Measurements from ENCODE around the gene DAPP1. TPM values are rescaled to one million over a fixed set of nuclear protein-coding genes. Genes with fewer than 3 reads are reported as not detected.
A peak's percentile ranks its signal among the peaks of the same experiment; 100 is the strongest.
"Not testable (repeated sequence)": the region's sequence is repeated elsewhere in the genome, so short reads cannot be mapped to it uniquely, and the experiment has no call there.

DAPP1 gene
- not detected for polyA plus RNA-seq (2013, experiment 1 of 2; ENCODE audit: insufficient read length)
- polyA plus RNA-seq (2013, experiment 2 of 2; ENCODE audit: insufficient read length), result not detected

DNA sequence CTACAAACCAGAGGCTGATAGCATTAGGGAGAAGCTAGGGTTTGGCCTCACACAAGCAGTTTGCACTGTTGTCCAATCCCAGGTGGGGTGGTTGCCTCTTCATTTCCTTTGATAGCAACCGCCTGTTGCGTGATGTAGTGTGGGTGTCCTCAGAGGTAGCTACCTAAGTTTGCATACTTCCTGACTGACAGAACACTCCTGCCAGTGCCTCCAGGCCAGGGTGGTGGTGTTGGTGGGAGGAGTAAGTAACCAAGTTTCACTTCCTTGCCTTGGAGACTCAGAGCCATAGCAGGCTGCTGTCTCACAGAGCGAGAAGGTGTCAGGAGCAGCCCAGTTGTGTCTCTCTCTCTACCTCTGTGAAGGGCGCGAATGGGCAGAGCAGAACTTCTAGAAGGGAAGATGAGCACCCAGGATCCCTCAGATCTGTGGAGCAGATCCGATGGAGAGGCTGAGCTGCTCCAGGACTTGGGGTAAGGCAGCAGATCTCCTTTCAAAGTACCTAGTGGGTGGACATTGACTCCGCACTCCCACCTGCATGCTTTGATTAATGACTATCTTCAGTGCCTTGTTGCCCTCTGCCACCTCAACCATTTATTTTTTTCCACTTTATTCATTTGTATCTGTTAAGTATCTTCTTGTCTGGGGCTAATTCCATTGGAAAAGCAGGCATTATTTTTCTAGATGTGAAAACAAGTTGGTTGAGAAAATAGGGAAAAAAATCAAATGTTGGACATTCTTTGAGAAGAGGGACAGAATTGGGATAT lies at the start of gene DAPP1:
TSS of gene DAPP1 (plus strand) at position 283 of the 764 bp plus-strand sequence. CDS start at position 370, 87 bp downstream.
- DNase-seq, result no peak

- DNase-seq, result not testable (repeated sequence)
Measured at GRCh38 chr4:99770842-99771241, 45.8 kb upstream of the DAPP1 start.

- no peak for DNase-seq
Measured at GRCh38 chr4:99783940-99784339, 32.7 kb upstream of the DAPP1 start.

DNA sequence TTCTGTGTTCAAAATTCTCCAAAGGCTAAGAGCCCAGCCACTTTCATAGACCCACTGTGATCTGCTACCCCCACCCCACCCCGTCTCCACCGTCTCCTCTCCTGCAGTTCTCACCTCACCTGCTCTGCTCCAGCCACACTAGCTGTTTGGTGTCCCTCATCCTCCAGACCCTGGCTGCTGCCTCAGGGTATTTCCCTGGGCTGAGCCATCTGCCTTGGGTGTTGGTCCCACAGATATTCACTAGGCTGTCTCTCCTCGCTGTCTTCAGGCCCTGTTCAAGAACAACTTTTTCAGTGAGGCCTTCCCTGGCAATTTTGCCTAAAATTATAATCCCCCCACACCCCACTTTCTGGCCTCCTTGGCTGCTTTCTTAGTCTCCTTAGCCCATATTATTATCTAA lies 31.8 kb upstream of the DAPP1 start:
- DNase-seq, result no peak

GRCh38 chr4:99790796-99791617 lies 25.6 kb upstream of the DAPP1 start:
- DNase-seq, result no peak

GRCh38 chr4:99800332-99801004 lies 16.2 kb upstream of the DAPP1 start:
- DNase-seq, result no peak

- DNase-seq, result no peak
Measured at GRCh38 chr4:99801005-99801699, 15.5 kb upstream of the DAPP1 start.

DNA sequence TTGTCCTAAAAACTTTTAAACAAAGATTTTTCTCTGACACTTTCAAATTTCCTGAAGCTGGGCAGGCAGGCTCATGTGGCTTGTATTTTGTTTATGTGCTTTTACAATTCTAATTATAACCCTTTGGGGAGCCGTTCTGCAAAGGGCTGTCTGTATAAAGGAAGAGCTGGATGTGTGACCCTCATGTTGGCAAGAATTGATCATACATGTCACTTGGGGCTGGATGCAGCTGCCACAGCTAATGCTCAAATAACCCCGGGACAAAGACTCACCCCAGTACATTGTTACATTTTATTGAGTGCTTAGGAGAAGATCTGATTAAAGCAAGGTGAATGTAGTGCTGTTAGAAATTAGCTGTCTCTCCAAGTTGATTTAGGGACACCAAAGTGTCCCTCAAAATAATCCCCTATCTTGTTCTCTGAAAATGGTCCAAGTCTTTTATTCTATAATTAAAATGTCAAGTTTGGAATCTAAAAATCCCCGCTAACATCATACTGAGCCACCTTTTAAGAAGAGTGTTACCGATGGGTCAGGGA lies 13.0 kb upstream of the DAPP1 start:
- no peak for DNase-seq

- DNase-seq, result no peak
Measured at GRCh38 chr4:99806545-99806944, 10.1 kb upstream of the DAPP1 start.

DNA sequence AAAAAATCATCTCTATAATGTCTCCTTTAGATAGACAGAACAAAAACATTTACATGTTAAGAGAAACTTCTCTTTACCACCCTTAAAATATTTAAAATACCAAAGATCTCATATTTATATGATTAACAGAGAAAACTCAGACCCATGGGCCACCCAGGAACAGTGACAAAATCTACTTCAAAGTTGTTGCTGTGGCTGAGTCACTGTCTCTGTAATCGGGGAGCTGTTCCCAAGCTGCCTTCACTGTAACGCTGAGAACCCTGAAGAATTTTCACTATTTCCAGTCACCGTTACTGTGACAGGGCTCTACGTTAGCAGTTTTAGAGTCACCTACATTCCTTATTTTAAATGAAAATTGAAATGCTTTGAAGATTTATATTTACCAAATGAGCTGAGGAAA lies 9.0 kb upstream of the DAPP1 start:
- no peak for DNase-seq

DNA sequence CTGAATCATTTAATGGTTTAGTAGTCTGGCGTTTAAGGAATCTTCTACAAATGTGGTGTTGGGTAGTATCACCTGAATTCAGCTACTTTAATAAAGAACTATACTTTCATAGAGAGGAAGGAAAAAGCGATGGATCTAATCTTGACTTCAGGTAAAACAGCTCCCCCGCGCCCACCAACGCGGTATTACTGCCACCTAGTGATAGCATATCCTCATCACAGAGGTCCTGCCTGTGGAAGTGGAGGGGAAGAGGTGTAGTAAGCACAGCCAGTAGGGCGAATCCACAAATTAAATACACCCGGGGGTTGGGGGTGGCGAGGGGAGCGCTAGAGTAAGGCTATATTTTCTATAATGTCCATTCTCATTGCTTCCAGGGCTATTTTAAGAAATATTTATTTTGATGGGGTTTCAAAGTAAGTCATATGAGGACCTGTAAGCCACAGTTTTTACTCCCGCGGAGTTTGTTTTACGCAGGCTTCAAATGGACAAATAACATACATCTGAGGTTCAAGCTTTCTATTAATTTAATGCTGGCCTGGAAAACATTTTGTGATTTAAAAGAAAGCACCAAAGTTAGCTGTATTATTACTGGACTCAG lies 8.3 kb upstream of the DAPP1 start:
- DNase-seq, result peak; percentile 4

- DNase-seq, result no peak
Measured at GRCh38 chr4:99809326-99809725, 7.3 kb upstream of the DAPP1 start.

- no peak for DNase-seq
Measured at GRCh38 chr4:99810536-99810935, 6.1 kb upstream of the DAPP1 start.

DNA sequence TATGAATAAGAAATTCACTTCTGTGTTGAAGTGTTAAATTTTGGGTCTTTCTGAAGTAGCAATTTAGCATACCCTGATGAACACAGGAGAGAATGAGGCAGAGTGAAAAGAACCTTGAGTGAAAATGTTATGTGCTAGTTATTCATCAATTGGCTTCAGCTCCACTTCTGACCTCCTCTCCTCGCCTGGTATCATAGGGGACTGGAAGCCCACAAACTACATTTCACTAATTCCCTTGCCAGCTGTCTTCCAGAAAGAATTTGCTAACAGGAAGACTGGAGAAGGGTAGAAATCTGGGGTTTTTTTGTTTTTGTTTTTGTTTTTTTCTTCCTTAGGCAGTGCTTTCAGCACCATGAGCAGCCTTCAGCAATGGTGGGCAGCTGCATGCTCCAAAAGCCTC lies 5.5 kb upstream of the DAPP1 start:
- DNase-seq, result no peak

DNA sequence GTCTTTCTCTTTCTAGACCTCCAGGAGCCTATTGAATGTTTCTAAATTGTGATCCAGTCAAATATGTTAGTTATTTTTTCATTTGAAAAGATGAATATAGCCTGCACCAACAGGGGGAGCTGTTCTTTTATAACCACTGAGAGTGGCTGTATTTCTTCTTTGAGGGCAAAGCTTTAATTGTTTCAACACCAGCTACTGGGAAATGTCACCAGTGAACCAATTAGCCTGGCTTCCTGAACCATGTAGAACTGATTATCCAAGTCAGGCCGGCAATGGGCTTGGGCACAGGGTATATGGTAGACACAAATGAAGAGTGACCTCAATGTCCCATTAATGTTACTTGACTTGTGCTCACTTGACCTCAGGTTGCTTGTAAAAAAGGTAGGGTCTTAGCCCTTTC lies 4.8 kb upstream of the DAPP1 start:
- no peak for DNase-seq

DNA sequence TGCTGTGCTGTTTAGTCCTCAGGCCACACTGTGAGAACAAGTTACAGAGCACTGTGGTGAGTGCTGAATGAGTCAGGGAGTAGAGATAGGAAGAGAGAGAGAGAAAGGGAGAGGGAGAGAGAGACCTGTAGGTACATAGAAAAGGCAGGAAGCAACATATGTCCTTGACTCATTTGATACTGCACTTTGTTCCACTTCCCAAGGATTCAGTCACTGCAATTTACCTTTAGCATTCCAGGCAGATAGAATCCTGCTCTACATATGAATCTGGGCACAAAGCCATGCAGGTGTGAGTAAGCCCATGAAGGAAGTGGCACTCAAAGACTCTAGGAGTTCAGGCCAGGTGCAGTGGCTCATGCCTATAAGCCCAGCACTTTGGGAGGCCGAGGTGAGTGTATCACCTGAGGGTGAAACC lies 1.0 kb upstream of the DAPP1 start:
- no peak for DNase-seq

DNA sequence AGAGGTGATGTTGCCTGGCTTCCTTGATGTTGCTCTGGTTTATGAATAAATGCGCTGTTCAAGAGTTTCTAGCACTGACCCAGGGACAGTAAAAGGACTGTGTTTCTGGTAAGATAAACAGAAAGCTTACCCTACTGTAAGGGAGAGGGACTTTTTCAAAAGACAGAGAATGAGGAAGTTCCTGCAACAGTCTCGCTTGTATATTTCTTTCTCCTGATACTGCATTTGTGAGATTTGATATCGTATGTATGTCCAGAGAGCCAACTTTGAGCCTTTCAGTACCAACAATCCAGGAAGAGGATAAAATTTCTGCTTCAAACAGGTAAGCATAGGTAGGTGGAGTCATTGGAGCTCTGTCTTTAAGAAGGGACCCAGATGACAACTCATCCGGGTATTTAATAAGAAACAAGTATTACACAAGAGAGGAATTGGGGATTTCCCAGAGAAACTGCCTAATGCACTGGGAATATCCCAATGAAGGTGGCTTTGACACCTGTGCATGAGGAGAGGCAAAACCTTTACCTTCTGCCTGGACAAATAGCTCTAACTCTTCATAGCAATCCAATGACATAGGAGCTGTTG lies 773 bp downstream of the DAPP1 start:
- DNase-seq, result no peak

GRCh38 chr4:99818661-99819060 lies 2.0 kb downstream of the DAPP1 start:
- DNase-seq, result no peak

- DNase-seq, result no peak
Measured at GRCh38 chr4:99821918-99822503, 5.4 kb downstream of the DAPP1 start.

DNA sequence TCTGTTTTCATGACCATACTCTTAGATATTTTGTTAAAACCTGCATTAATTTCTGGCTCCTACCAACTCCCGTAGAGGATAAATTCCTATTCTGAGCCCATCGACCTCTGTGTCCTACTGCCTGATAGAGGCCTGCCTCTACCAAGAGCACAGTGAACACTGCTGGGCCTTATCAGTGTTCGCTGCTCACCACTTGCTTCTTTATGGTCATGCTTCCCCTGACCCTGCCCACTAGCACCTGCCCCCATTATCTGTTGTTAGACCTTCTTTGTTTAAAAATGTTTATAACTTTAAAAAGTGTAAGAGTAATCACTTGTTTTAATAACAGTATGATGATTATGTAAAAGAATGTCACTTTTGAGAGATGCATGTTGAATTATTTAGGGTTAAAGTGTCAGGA lies 6.1 kb downstream of the DAPP1 start:
- no peak for DNase-seq

DNA sequence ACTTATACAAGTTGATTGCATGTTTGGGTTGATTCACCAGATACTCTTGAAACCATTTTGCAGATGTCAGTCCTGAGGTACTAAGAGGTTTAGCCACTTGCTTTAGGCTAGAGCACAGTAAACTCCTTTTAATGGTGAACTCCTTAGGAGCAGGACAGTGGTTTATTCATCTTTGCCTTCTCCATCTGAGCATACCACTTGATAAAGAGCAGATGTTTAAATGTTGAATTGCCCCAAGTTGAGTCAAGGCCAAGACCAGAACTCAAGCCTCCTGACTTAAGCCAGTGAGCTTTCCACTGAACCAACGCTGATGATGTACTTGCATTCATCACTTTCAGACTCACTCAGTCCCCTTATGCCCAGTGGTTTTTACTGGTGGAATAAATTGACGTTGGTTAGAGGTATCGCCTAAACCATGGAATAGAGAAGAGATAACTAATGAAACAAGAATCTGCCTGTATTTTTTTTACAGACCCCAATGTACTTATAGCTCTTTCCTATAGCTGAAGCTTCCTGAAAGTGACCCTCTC lies 7.5 kb downstream of the DAPP1 start:
- DNase-seq, result no peak
